Stimulated activated CD8-positive, alpha-beta memory T cell treated with anti-CD3 and anti-CD28 coated beads, Interleukin-7, amount 100 ng/mL, for 48 hours (primary cell): Measurements from ENCODE around the gene SYT8.
"Not testable (repeated sequence)": the region's sequence is repeated elsewhere in the genome, so short reads cannot be mapped to it uniquely, and the experiment has no call there.

Experiments used
- DNase-seq, 2 donors: peaks; one replicate each; pipeline ENCODE4 v3.0.0-alpha.2; 2020; ENCODE audit warnings: low read depth in 1 of 2; ENCODE audit errors: extremely low read depth in 1 of 2

The SYT8 gene

DNA sequence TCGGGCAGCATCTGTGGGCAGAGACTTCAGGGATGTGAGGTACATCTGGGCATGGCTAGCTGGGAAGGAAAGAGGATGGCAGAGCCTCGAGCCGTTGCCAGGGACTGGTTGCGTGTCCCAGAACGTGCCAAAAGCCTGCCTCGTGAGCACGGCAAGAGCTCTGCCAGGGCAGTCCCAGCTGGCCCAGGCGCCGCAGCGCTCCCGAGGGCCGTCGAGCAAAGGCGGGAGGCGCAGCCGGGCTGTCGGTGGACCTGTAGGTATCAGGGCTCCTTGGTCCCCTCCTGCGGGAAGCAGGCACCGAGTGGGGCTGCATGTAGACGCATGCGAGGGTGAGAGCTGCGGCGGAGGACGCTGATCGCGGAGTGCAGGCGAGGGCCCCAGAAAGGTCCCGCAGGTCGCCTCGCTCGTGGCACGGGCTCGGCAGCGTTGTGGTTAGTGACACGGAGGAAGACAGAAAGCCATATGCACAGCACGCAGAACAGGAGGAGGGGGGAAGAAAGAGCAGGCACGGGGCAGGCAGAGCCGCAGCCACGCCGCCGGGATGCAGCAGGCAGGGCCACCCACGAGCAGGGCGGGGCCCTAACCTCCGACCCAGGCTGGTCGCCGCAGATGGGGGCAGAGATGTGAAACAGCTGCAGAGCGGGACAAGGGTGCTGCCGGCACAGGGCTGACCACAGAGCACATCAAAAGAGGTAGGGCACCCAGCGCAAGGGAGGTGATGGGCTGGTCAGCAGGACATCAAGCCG lies 36.1 kb downstream of the SYT8 start:
- no peak for DNase-seq

DNA sequence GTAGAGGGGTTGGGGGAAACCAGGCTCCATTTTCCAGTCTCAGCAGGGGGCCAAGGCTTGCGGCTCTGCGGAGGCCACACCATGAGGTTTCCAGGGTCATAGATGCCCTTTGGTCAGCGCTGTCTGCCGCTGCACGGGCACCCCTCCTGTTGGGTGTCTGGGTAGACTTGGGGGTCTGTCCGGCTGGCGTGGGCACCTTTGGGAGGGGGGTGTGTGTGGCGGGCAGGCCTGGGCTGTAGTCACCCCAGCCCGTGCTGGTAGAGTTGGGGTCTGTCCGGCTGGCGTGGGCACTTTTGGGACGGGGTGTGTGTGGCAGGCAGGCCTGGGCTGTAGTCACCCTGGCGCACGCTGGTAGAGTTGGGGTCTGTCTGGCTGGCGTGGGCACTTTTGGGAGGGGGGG lies 36.7 kb downstream of the SYT8 start:
- no peak for DNase-seq

DNA sequence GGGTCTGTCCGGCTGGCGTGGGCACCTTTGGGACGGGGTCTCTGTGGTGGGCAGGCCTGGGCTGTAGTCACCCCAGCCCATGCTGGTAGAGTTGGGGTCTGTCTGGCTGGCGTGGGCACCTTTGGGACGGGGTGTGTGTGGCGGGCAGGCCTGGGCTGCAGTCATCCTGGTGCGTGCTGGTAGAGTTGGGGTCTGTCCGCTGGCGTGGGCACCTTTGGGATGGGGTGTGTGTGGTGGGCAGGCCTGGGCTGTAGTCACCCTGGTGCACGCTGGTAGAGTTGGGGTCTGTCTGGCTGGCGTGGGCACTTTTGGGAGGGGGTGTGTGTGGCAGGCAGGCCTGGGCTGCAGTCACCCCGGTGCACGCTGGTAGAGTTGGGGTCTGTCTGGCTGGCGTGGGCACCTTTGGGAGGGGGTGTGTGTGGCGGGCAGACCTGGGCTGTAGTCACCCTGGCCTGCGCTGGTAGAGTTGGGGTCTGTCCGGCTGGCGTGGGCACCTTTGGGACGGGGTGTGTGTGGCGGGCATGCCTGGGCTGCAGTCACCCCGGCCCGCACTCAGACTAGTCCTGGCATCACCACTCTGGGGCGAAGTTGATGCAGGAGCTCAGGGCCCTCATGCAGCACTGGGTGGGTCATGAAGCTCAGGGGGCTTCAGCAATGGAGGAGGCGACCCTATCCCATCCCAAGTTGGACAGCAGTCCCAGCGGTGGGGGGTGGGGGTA lies 37.6 kb downstream of the SYT8 start:
- no peak for DNase-seq

GRCh38 chr11:1873048-1873812 lies 38.4 kb downstream of the SYT8 start:
- no peak for DNase-seq

GRCh38 chr11:1873813-1874150 lies 39.0 kb downstream of the SYT8 start:
- DNase-seq, result not testable (repeated sequence)

GRCh38 chr11:1874441-1875092 lies 39.8 kb downstream of the SYT8 start:
- not testable (repeated sequence) for DNase-seq

- no peak for DNase-seq
These were observed 40.5 kb downstream of the SYT8 start for GRCh38 chr11:1875093-1875850.

DNA sequence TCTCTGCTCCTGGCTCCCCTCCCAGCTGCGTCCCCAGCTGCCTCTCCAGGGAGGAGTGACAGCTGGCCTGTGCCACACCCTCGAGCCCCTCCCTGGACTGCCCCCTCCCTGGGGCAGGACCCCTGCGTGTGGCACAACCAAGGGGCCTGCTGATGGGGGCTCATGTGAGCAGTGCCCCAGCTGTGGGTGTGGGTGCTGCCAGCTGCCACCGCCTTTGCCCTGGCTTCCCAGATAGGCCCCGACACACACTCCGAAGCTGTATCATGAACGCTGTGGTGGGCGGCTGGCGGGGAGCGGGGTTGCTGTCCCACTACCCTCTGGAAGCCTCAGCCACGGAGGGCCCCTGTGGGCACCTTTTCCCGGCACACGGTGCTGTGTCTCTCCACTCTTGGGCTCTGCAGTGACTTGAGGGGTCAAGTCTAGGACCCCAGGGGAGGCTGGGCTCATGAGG lies 41.1 kb downstream of the SYT8 start:
- not testable (repeated sequence) for DNase-seq

GRCh38 chr11:1876361-1877063 lies 41.7 kb downstream of the SYT8 start:
- DNase-seq, result no peak

GRCh38 chr11:1877211-1878136 lies 42.7 kb downstream of the SYT8 start:
- no peak for DNase-seq

DNA sequence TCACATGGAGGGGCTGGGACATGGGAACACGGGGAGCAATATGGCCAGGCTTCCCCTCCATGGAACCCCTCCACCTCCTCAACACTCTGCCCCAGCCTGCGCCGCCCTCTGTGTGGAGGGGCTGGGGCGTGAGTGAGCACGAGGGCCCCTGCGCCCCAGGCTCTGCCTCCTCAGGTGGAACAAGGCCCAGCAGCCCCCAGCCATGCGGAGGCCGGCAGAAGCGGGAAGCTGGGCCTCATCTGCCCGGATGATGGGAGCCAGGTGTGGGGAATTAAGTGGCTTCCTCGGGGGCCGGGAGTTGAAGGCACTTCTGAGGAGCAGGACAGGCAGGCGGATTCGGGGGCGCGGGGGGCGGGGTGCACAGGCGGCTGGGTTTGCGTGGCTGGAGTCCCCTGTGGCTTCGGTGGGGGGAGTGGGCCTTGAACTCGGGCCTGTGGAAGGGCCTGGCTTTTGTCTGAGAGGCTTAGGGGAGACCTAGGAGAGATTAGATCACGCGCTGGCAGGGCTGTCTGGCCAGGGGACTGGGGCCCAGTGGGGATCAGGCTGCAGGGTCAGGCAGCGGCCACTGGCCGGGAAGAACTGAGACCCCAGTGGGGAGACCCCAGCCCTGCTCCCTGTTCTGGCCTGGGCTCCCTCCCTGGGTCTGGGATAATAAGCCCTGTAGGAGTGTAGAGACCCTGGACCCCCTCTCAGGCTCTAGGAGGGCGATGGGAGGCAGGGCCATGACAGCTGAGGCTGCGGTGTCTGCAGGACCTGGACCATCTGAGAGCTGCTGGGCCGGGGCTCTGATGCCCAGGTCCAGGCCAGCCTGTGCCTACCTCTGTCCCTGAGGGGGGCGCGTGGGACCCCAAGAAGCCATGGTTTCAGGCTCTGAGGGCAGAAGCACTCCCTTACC lies 43.6 kb downstream of the SYT8 start:
- no peak for DNase-seq

GRCh38 chr11:1879342-1879940 lies 44.7 kb downstream of the SYT8 start:
- DNase-seq, result no peak

GRCh38 chr11:1879941-1880720 lies 45.3 kb downstream of the SYT8 start:
- DNase-seq, result no peak

- DNase-seq, result no peak
These were observed 46.1 kb downstream of the SYT8 start for GRCh38 chr11:1880746-1881441.

- DNase-seq, result no peak
These were observed 46.9 kb downstream of the SYT8 start for GRCh38 chr11:1881442-1882264.
